ENCODE results near the gene TTC9.
"Not testable (repeated sequence)": the region's sequence is repeated elsewhere in the genome, so short reads cannot be mapped to it uniquely, and the experiment has no call there.

TTC9 gene

DNA sequence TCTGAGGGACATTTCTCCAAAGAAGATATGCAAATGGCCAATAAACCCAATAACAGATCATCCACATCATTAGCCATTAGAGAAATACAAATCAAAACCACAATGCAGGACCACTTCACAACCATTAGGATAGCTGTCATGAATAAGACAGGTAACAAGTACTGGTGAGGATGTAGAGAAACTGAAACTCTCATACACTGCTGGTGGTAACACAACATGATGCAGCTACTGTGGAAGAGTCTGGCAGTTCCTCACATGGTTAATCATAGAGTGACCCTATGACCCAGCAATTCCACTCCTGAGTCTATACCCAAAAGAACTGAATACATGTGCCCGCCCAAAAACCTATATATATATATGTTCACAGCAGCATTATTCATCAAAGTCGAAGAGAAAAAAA, 39.0 kb downstream of the TTC9 start:
- no peak for DNase-seq (ENCODE audit: low read depth)

DNA sequence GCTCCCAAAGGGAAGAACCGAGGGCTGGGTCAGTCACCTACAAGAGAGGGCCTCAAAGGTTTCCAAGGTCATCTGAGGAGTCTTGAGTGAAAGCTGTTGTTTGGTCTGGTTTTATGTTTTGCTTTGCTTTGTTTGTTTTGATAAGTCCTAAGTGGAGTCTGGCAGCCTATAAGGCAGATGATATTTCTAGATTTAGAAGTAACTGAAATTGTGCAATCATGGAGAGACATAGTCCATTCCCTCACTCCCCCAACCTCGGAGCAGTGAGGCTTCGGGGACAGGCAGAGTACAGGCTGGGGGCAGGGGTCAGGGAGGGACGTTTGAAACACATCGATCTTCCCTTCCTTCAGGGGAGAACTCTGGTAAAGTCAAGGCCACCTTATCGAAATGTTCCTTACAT, 42.3 kb downstream of the TTC9 start:
- DNase-seq (ENCODE audit: low read depth), result no peak

DNA sequence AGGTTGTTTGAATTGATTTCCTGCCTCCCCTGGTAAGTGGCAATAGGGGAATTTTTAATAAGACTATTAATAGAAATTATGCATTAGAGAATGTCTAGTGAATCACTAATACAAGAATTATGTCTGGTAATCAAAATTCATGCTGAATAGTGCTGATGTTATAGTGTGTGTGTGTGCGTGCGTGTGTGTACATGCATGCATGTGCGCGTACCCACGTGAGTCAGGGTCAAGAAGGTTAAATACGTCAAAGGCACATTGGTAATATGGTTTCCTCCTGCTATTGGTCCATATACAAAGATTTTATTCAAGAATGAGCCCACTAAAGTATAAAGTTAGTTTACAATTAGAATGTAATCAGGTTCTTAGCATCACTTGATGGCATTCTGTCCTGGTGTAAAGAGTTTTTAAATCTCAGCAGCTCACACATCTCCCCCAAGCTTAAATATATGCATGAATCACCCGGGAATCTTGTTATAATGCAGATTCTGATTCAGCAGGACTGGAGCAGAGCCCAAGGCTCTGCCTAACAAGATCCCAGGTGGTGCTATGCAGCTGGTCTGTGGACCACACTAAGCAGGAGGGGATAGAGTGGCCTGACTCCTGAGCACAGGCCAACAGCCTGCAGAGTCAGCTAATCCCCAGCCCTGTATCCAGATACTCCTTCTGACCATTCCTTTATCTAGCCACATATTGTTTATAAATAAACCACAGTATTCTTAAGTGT, 43.9 kb downstream of the TTC9 start:
- DNase-seq (ENCODE audit: low read depth), result peak; percentile 18

DNA sequence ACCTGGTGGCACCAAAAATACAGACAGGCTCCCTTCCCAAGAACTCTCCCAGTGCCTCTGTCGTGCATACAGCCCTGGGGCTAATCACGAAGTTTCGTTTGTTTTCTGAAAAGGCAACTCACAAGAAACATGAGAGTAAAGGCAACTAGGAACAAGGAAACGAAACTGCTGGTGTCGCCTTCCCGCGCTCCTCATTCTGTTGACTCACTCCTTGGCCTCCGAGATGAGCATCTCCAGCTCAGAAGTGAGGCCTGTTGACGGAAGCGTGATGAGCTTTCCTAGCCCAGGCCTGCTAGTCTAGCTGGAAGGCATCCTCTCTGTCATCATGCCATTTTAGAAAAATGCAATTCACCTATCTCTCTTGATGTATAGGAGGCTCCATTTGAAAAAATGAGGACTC, 50.5 kb downstream of the TTC9 start:
- DNase-seq (ENCODE audit: low read depth), result no peak

DNA sequence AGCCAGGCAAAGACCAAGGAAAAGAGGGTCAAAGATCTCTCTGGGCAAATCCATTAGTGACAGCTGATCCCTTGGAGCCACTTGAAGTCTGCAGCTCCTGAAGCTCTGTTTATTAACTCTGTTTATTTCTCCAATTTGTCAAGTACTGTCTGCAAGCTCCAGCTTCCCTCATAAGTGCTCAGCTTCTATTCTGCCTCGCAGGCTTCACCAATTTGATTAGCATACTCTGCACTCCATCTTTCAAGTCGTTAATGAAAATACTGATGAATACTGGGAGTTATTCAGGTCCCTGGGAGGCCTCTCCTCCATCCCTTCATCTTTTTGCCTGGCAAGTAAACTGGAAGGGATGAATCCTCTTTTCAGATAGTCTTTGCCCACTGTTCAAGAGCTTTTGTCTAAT, 54.3 kb downstream of the TTC9 start:
- no peak for DNase-seq (ENCODE audit: low read depth)

DNA sequence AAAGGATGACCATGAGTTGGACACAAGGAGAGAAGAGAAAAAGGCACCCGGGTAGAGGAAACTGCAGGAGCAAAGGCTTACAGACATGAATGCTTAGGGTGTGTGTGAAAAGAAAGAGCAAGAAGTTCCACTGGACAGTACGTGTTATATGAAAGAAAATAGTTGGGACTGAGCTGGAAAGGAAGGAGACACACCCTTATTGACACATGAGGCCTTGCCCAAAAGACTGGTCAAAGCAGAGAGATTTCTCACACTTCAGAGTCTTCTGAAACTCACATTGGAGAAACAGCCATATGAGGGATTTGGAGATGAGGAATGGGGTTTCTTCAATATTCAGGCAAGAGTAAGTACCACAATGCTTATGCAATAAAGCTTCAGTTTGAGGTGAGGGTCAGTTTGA, 56.0 kb downstream of the TTC9 start:
- DNase-seq (ENCODE audit: low read depth), result no peak

DNA sequence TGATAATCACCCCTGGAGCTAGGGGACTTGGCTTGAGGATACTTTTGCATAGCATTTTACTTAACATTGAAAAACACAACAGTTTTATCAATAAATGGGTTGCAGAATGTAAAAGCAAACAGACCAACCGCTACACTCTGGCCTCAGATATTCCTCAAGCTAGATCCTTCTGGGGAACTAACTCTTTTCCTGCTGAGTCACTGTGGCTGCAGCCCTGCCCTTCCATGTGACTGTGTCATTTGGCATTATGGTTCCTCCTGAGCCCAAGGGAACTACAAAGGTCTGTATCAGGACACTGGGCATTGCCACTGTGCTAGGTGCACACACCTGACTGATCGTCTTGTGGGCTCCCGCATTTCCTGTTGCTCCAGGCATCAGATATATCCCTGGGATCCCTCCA, 56.6 kb downstream of the TTC9 start:
- peak; percentile 44 for DNase-seq (ENCODE audit: low read depth)

DNA sequence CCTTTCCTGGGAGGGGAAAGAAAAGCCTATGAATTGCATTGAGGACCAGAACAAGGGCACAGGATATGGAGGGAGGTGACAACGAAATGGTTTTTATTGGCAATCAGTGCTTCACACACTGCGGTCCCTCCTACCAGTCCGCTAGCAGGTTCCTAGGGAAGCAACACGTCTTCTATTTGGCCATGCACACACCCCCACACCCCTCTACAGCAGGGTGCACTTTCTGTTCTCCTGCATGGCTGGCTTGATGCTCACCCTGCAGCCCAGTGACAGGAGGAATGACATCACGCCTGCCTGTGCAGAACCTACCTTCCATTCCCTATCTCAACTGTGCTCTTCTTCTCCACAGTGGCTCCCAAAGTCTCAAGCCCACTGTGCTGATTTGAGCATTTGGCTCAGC, 57.9 kb downstream of the TTC9 start:
- DNase-seq (ENCODE audit: low read depth), result no peak

DNA sequence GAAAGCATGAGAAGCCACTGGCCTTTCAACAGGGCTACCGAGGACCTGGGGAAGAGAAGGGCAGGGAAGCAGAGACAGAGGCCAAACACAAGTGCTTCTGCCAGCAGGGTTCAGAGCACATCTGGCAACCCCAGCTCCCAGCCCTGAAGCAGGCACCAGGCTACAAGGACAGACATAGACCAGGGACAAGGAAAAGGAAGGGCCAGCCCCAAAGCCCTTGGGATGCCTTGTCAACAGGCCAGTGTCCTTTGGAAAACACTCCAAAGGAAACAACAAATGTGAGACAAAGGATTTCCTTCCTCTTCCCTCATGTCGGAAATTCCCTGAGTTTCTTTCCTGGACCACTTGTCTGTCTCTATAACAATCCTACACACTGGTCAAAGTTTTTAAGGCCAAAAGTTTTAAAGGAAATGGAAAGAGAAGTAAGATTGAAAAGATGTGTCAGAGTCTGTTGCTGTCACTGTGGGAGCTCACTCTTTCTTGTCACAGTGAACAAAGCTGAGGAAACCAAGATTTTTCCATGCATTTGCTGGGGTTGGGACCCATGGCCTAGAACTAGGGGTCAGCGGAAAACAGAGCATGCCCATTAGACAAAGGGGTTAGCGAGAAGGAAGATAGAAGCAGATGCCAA, 59.4 kb downstream of the TTC9 start:
- DNase-seq (ENCODE audit: low read depth), result no peak

DNA sequence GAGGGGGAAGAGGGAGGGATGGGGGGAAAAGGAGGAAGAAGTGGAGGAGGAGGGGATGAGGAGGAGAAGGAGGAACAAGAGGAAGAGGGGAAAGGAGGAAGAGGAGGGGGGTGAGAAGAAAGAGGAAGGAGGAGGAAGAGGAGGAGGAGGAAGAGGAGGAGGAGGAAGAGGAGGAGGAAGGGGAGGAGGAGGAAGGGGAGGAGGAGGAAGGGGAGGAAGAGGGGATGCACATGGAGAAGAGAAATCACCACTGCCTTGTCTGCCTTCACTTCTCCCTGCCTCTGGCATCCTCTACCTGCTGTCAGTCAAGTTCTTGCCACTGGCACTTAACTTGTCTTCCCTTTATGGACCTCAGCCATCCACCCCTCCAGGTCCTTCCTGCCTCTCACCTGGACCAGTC, 59.9 kb downstream of the TTC9 start:
- DNase-seq (ENCODE audit: low read depth), result no peak

DNA sequence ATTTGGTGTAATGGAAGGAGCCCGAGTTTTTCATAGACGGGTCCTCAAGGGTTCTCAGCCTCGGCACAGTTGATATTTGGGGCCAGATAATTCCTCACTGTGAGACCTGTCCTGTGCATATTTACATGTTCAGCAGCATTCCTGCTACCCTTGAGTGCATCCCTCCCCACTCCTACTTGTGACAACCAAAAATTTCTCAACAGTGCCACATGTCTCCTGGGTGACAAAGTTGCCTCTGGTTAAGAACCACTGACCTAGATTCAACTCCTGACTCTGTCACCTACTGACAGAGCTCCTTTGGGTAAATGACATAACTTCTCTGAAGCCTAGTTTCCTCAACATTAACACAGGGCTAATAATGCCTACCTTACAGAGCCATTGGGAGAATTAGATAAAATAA, 60.4 kb downstream of the TTC9 start:
- no peak for DNase-seq (ENCODE audit: low read depth)

DNA sequence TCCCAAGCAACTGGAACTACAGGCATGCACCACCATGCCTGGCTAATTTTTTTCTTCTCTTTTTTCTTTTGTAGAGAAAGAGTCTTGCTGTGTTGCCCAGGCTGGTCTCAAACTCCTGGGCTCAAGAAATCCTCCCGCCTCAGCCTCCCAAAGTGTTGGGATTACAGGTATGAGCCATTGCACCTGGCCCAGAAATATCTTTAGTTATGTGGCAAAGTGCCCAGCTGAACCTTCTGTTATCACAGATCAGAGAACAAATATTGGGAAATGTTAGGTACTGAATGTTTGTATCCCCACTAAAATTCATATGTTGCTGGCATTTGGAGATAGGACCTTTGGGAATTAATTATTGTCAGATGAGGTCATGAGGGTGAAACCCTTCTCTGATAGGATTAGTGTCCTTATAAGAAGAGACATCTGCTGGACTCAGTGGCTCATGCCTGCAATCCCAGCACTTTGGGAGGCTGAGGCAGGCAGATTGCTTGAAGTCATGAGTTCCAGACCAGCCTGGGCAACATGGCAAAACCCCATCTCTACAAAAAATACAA, 62.0 kb downstream of the TTC9 start:
- not testable (repeated sequence) for DNase-seq (ENCODE audit: low read depth)

DNA sequence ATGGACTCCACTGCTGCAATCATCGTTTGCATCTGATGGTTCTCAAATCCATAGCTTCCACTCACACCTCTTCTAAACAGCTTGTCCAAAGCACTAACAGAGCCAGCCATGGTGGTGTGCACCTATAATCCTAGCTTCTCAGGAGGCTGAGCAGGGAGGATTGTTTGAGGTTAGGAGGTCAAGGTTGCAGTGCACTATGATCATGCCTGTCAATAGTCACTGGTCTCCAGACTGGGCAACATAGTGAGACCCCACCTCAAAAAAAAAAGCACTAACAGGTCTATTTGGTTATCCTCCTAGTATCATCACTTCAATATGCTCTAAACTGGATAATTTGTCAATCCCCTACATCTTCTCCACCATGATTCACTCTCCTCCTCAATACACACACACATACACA, 63.2 kb downstream of the TTC9 start:
- no peak for DNase-seq (ENCODE audit: low read depth)

DNA sequence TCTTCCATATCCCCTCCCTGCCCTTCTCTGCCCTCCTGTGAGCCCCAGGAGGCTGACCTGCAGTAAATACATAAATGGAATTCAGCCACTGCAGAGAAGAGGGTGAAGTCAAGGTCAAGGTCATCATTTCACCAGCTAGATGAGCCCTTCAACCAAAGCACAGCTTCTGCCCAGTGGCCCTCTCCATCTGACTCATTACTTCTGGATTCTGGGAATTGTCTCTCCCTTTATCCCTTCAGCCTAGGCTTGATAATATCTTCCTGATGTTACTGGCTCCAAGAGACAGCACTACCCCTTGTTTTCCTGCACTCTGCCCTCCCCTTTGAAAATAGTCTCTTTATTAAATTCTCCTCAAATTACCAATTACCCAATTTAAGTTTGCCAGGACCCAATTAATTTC, 64.5 kb downstream of the TTC9 start:
- no peak for DNase-seq (ENCODE audit: low read depth)

DNA sequence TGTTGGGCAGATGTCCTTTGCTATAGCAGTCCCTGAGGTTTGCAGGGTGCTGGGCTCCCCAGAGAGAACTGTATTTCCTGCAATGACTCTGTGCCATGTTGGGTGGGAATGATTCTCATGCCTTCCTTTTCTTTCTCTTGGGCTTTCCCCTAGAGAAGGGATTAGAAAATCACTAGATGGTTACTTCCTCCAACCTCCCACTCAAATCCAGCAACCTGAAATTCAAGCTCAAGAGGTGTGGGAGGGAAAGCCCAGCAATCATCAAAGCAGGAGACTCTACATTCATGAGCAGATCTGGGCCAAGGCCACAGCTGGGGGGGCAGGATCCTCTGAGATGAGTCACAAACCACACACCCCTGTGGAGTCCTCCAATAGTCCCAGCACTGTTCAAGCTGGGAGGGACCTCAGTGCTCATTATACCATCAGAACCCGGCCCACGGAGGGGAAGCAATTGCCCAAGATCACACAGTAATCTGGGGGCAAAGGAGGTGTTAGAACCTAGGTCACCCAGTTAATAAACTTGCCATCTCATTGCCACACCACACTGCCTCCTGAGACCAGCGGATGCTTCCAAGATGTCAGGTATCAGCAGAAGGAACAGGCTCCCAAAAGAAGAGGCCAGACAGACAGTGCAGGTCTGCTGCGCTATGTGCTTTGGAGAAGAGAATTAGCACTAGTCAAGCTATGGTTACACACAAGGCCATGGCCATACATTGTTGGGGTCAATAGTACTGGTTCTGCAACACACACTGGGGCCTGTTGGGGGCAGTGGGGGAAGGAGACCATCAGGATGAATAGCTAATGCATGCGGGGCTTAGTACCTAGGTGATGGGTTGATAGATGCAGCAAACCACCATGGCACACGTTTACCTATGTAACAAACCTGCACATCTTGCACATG, 65.7 kb downstream of the TTC9 start:
- peak; percentile 59 for DNase-seq (ENCODE audit: low read depth)

DNA sequence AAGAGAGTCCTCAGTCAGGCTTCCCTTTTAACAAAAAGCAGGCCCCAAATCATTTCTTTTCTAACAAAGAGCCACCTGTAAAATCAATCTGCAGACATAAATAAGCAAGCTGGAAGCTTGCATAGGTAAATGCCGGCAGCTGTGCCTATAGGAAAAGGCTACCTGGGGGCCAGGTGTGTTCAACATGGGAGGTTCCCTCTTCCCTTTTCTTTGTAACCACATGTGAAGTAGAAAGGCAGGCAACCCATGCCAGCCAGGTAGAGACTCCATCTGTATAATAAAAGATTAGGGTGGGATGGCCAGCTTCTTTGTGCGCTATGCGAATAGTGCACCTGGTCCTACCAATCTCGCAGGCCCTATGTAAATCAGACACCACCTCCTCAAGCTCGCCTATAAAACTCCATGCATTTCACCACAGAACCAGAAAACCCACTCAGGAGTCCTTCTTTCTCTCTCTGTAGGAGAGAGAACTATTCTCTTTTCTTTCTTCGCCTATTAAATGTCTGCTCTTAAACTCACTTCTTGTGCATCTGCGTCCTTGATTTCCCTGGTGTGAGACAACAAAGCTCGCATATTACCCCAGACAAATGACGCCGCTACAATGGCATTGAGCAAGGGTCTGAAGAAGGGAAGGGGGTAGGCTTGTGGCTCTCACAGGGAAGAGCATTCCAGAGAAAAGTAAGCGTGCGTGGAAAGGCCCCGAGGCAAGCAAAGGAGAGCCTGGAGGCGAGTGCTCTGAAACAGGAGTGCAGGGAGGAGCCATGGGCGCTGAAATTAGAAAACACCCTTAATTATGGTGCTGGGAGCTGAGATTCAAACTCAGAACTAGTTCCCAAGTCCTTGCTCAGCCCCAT, 67.2 kb downstream of the TTC9 start:
- no peak for DNase-seq (ENCODE audit: low read depth)

DNA sequence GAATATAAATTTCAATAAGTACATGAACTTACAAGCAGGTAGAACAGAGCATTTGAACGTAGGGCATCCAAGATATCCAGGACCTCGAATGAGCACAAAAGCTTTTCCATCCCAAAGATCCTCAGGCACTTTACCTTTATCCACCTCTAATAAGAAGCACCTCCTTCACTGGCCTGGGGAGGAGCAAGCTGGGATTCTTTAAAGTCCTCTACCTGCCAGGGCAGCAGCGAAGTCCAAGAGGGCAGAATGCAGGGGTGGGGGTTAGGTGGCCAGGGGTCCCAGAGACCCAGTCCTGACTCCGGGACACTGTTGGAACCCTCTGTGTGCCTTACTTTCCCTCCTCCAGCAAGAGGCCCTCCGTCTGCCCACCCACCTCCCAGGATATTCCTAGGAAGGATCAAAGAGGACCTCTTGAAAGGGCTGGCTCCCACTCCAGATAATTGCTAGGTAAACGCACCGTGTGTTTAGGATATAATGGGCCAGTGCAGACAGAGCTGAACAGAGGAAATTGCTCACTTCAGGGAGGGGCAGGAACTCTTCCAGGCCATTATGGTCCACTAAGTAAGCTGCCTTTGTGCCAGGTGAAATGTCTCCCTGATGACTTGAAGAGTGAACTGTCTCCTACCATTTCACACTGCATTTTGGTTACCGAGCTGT, 68.1 kb downstream of the TTC9 start:
- no peak for DNase-seq (ENCODE audit: low read depth)

DNA sequence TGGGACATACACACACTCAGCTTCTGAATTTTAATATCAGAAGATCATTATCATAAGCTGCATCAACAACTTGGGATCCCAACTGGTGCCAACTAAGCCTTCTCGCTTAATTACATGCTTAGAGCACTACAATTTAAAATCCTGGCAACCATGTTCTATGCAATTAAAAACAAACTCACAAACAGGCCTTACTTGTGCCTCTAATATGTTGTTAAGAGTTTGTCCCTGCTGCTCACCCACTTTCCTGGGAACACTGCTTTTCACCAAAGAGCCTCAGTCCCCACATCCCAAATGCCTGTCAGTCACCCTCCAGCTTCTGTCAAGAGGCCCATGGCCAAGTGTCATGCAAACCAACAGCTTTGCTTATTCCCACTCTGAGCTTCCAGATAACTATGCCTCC, 69.7 kb downstream of the TTC9 start:
- no peak for DNase-seq (ENCODE audit: low read depth)

DNA sequence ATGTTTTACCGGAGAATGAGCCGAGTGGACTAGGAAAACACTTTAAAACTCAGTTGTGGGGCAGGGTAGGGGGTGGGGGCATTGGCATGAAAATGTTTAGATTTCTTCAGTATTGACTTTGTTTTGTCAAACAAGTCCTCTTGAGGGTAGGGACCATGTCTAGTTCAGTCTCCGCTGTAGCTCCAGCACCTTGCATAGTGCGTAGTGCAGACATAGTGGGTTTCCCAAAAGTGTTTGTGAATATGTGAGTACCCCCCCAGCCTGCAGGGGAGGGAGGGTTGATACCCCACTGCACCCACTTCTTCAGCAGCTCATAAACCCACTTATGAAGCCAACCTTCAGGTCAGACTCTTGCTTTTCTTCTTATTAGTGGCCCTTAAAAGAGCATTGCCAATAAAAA, 71.4 kb downstream of the TTC9 start:
- DNase-seq (ENCODE audit: low read depth), result no peak

DNA sequence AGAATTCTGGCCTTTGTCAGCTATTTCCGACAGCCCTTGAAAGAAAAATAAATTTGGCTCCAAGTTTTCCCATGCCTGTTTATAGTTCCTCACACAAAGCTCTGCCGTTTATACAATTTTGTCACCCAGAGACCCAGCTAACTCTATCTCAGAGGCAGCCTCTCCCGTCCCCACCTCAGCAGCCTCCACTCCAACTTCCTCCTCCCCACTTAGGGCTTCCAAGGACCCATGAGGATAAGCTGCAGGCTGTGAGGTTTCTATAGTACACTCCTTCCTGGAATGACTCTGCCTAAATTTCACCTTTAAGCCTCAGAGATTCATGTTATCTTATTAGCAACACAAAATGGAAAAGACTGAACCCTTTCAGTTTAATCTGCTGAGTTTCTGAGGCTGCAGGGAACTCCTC, 71.8 kb downstream of the TTC9 start:
- no peak for DNase-seq (ENCODE audit: low read depth)

DNA sequence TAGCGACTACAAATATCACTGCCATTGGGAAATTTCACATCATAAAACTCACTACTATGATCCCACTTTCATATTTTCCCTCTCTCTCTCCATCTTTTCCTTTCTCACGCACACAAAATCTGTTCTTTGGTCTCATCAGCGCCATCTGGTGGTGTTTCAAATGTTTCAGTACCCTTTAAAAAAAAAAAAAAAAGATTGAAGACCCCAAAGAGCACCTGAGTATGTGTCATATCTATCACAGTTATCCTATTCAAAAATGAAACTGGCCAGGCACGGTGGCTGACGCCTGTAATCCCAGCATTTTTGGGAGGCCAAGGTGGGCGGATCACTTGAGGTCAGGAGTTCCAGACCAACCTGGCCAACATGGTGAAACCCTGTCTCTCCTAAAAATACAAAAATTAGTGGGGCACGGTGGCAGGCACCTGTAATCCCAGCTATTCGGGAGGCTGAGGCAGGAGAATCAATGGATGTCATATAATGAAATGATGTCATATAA, 72.4 kb downstream of the TTC9 start:
- DNase-seq (ENCODE audit: low read depth), result peak; percentile 59
